H1 (cell line): Measurements from ENCODE around the gene NUP210. TPM values are rescaled to one million over a fixed set of nuclear protein-coding genes. Genes with fewer than 3 reads are reported as not detected.

Experiments used
- CTCF ChIA-PET: fragments of 300-600 bp; sonication (Branson Sonifier 250); formaldehyde crosslinking; loops from one replicate; lab custom pipeline; 2021; ENCODE audit not compliant: partially characterized antibody; lab: Charles Lee
- POLR2A ChIA-PET: fragments of 300-600 bp; sonication (Branson Sonifier 250); formaldehyde crosslinking; loops from one replicate; lab custom pipeline; 2021; ENCODE audit warnings: inconsistent platforms; ENCODE audit not compliant: partially characterized antibody; lab: Charles Lee
- DNase-seq, 2 experiments: peaks; one replicate each; pipeline versions ENCODE4 v3.0.0 to v3.0.0-alpha.2; 2010 to 2022; ENCODE audit warnings: low spot score in 2 of 2, low read depth in 1 of 2, mixed read lengths in 1 of 2
- FAIRE-seq: peaks from 2 replicates; lab custom pipeline; 2011; peaks lifted over from hg19 to GRCh38; lab: Jason Lieb, UNC
- H2AFZ ChIP-seq: 2 replicates; pipeline ENCODE4 v1.8.1; 2012; ENCODE audit warnings: low read length, inconsistent platforms
- H2AK5ac ChIP-seq: 2 replicates; pipeline ENCODE4 v1.6.1; 2013; ENCODE audit warnings: low read depth, low read length
- H2BK120ac ChIP-seq: replicated peaks from 2 replicates; pipeline ENCODE3; 2013; ENCODE audit warnings: low read depth, low read length, inconsistent platforms
- H2BK12ac ChIP-seq: 2 replicates; pipeline ENCODE4 v1.6.1; 2013; ENCODE audit warnings: low read depth, low read length
- H2BK15ac ChIP-seq: 2 replicates; pipeline ENCODE4 v1.6.1; 2013; ENCODE audit warnings: low read length
- H2BK20ac ChIP-seq: 2 replicates; pipeline ENCODE4 v1.6.1; 2013; ENCODE audit warnings: low read length
- H2BK5ac ChIP-seq: 2 replicates; pipeline ENCODE4 v1.6.1; 2013; ENCODE audit warnings: low read depth, low read length
- H3K14ac ChIP-seq: 2 replicates; pipeline ENCODE4 v1.6.1; 2013; ENCODE audit warnings: inconsistent platforms; ENCODE audit not compliant: insufficient read length
- H3K18ac ChIP-seq: 2 replicates; pipeline ENCODE4 v1.6.1; 2013; ENCODE audit warnings: low read length; ENCODE audit errors: extremely low read depth
- H3K23ac ChIP-seq: 2 replicates; pipeline ENCODE4 v1.6.1; 2013; ENCODE audit warnings: inconsistent platforms; ENCODE audit not compliant: insufficient read length
- H3K23me2 ChIP-seq: 2 replicates; pipeline ENCODE4 v1.6.1; 2013; ENCODE audit warnings: low read depth, low read length
- H3K27ac ChIP-seq: 2 replicates; pipeline ENCODE4 v1.6.1; 2011; ENCODE audit warnings: low read depth, low read length, inconsistent platforms
- H3K27me3 ChIP-seq, 4 experiments: replicated peaks in 1 of 4; 1 replicate in 1 of 4; 2 replicates in 3 of 4; pipeline versions ENCODE4 v1.6.1 to v1.8.1; 2011 to 2013; ENCODE audit warnings: low read length in 3 of 4, mild to moderate bottlenecking in 3 of 4, inconsistent platforms in 2 of 4, mixed read lengths in 2 of 4, moderate library complexity in 1 of 4; ENCODE audit not compliant: control insufficient read depth in 3 of 4, insufficient read depth in 3 of 4; ENCODE audit errors: extremely low read depth in 1 of 4
- H3K36me3 ChIP-seq, 4 experiments: 2 replicates each; pipeline versions ENCODE4 v1.6.1 to v1.8.1; 2011 to 2013; ENCODE audit warnings: mild to moderate bottlenecking in 4 of 4, low read length in 3 of 4, moderate library complexity in 2 of 4, control low read depth in 1 of 4, inconsistent platforms in 1 of 4; ENCODE audit not compliant: insufficient read depth in 4 of 4, control insufficient read depth in 2 of 4
- H3K4ac ChIP-seq: replicated peaks from 2 replicates; pipeline ENCODE3; 2013; ENCODE audit warnings: low read length, low read depth, mixed read lengths, inconsistent platforms; ENCODE audit not compliant: insufficient read length
- H3K4me1 ChIP-seq, 4 experiments: replicated peaks in 1 of 4; 1 replicate in 1 of 4; 2 replicates in 3 of 4; pipeline versions ENCODE4 v1.6.1 to v1.8.1; 2011 to 2013; ENCODE audit warnings: low read length in 3 of 4, inconsistent platforms in 2 of 4, mixed read lengths in 1 of 4; ENCODE audit not compliant: insufficient read depth in 4 of 4, control insufficient read depth in 3 of 4
- H3K4me2 ChIP-seq, 2 experiments: 2 replicates each; pipeline versions ENCODE4 v1.6.1 to v1.8.1; 2011 to 2013; ENCODE audit warnings: low read depth in 2 of 2, low read length in 2 of 2, control low read depth in 1 of 2, inconsistent platforms in 1 of 2, mild to moderate bottlenecking in 1 of 2; ENCODE audit not compliant: insufficient read depth in 1 of 2
- H3K4me3 ChIP-seq, 4 experiments: fragments of 200-600, 300-600 bp in 1 of 4; sonication (generic), shearing (Covaris generic), sonication (Bioruptor Twin) in 1 of 4; 2 replicates each; pipeline versions ENCODE4 v1.5.1 to v1.8.1; 2011 to 2016; ENCODE audit warnings: low read length in 4 of 4, low read depth in 3 of 4, control low read depth in 2 of 4, inconsistent platforms in 2 of 4, mild to moderate bottlenecking in 2 of 4, mixed read lengths in 1 of 4, moderate library complexity in 1 of 4; ENCODE audit not compliant: insufficient read depth in 2 of 4; ENCODE audit errors: extremely low read depth in 1 of 4
- H3K56ac ChIP-seq: replicated peaks from 2 replicates; pipeline ENCODE3; 2013; ENCODE audit warnings: low read depth, mild to moderate bottlenecking, mixed read lengths, low read length, inconsistent platforms; ENCODE audit not compliant: insufficient read length
- H3K79me1 ChIP-seq: 2 replicates; pipeline ENCODE4 v1.6.1; 2013; ENCODE audit warnings: low read depth, low read length, control low read depth
- H3K79me2 ChIP-seq, 2 experiments: 2 replicates each; pipeline versions ENCODE4 v1.6.1 to v1.8.1; 2012 to 2013; ENCODE audit warnings: low read length in 2 of 2, mild to moderate bottlenecking in 2 of 2, inconsistent platforms in 1 of 2; ENCODE audit not compliant: insufficient read depth in 2 of 2, control insufficient read depth in 1 of 2
- H3K9ac ChIP-seq, 4 experiments: replicated peaks in 1 of 4; 1 replicate in 1 of 4; 2 replicates in 3 of 4; pipeline versions ENCODE4 v1.6.1 to v1.8.1; 2011 to 2013; ENCODE audit warnings: low read depth in 3 of 4, low read length in 3 of 4, control low read depth in 2 of 4, mild to moderate bottlenecking in 2 of 4, moderate library complexity in 2 of 4, inconsistent platforms in 1 of 4; ENCODE audit errors: extremely low read depth in 1 of 4
- H3K9me3 ChIP-seq, 2 experiments: 2 replicates each; pipeline versions ENCODE4 v1.6.1 to v1.8.1; 2012 to 2013; ENCODE audit warnings: mild to moderate bottlenecking in 2 of 2, moderate library complexity in 2 of 2, control low read depth in 1 of 2, inconsistent platforms in 1 of 2, low read depth in 1 of 2, low read length in 1 of 2, mixed read lengths in 1 of 2; ENCODE audit not compliant: insufficient read depth in 2 of 2
- H4K20me1 ChIP-seq, 2 experiments: replicated peaks in 1 of 2; 2 replicates each; pipeline versions ENCODE3 to v1.8.1; 2011 to 2013; ENCODE audit warnings: inconsistent platforms in 2 of 2, low read length in 2 of 2, mild to moderate bottlenecking in 1 of 2; ENCODE audit not compliant: insufficient read depth in 2 of 2, control insufficient read depth in 1 of 2
- H4K5ac ChIP-seq: 2 replicates; pipeline ENCODE4 v1.6.1; 2013; ENCODE audit warnings: low read length, low read depth, mixed read lengths, inconsistent platforms; ENCODE audit not compliant: insufficient read length
- H4K8ac ChIP-seq: 2 replicates; pipeline ENCODE4 v1.8.0; 2013; ENCODE audit warnings: mild to moderate bottlenecking, moderate library complexity, low read length, inconsistent platforms; ENCODE audit not compliant: insufficient read depth; ENCODE audit errors: extremely low read depth
- H4K91ac ChIP-seq: replicated peaks from 2 replicates; pipeline ENCODE3; 2013; ENCODE audit warnings: low read length, mixed read lengths, inconsistent platforms; ENCODE audit not compliant: insufficient read length
- WGBS, 2 experiments: shearing (Covaris generic) in 1 of 2; methylation state at CpG; one replicate each; pipeline versions ENCODE4 v1.1.6 to v1.1.7; 2013 to 2015; ENCODE audit warnings: low lambda C conversion rate in 2 of 2, mixed read lengths in 2 of 2, inconsistent platforms in 1 of 2, low coverage in 1 of 2, missing lambda C conversion rate in 1 of 2; ENCODE audit not compliant: insufficient replicate concordance in 2 of 2, insufficient coverage in 1 of 2, insufficient read length in 1 of 2; ENCODE audit errors: extremely low coverage in 1 of 2, missing lambda C conversion rate in 1 of 2; 5-methylcytosine and 5-hydroxymethylcytosine counted together
- polyA plus RNA-seq, 7 experiments: library from polyadenylated mRNA; depleted of rRNA in 3 of 7; stranded (reverse) in 5 of 7; unstranded in 2 of 7; fragments of >200 nt in 5 of 7; fragments of 200-250 nt in 2 of 7; gene quantifications; 1 replicate in 5 of 7; 2 replicates in 1 of 7; 4 replicates in 1 of 7; pipeline versions ENCODE4 v1.2.1 to v1.2.3, GENCODE V29; 2011 to 2013; ENCODE audit warnings: missing spikeins in 2 of 7, mixed read lengths in 2 of 7
- total RNA-seq: library from RNA; stranded (reverse); fragmentation: NEBNext Ultra II Directional; extraction: Animal tissue kit (Norgen Biotek cat#: 25700); gene quantifications from 2 replicates; pipeline ENCODE4 v1.2.1, GENCODE V29; 2021

Gene NUP210
- total and polyA plus RNA-seq, 2 of the 8 experiments (the other 6 are each of a cell fraction or from before 2014, with no cell fraction given) = 51.0 to 53.7 TPM

GRCh38 chr3:13368834-13369233 lies 51.3 kb downstream of the NUP210 start:
- ChIA-PET POLR2A (no interaction called here), CTCF (no interaction called here)
- H2AFZ ChIP-seq = no peak overlapping the region
- no peak overlapping the region for H4K8ac ChIP-seq
- 98% methylated on average over 6 of the region's 6 CpGs; no CpG with 5 or more reads in 1 of the 2 experiments for WGBS, 2 experiments
- H3K9ac ChIP-seq = no peak overlapping the region
- H4K20me1 ChIP-seq = peaks cover 2 to 4% of the 10 kb centered on the region in 2 experiments
- H3K9me3 ChIP-seq = no peaks in the 10 kb centered on the region
- no peak overlapping the region for H2BK12ac ChIP-seq
- peaks cover 4% of the 10 kb centered on the region; the same call in 1 of the 2 replicates for H3K79me1 ChIP-seq
- H2AK5ac ChIP-seq = no peak overlapping the region
- H4K5ac ChIP-seq = no peak overlapping the region
- DNase-seq (no peak), FAIRE-seq (no peak)
- peaks cover 3 to 40% (median 5%) of the 10 kb centered on the region in 4 experiments; a peak in 6 of 8 replicates for H3K36me3 ChIP-seq
- H2BK5ac ChIP-seq = no peak overlapping the region
- no peak overlapping the region for H2BK120ac ChIP-seq
- no peak overlapping the region for H3K27ac ChIP-seq
- H3K14ac ChIP-seq = no peak overlapping the region
- no peak overlapping the region for H3K4me3 ChIP-seq
- H3K4ac ChIP-seq = no peak overlapping the region
- no peak overlapping the region for H3K23ac ChIP-seq
- H2BK15ac ChIP-seq = no peak overlapping the region
- H4K91ac ChIP-seq = no peak overlapping the region
- no peaks in the 10 kb centered on the region for H3K79me2 ChIP-seq
- peaks cover 8 to 16% (median 14%) of the 10 kb centered on the region in 4 experiments for H3K4me1 ChIP-seq
- H3K18ac ChIP-seq = no peak overlapping the region
- H3K23me2 ChIP-seq = peaks cover 2% of the 10 kb centered on the region
- H3K27me3 ChIP-seq = no peaks in the 10 kb centered on the region
- no peak overlapping the region for H3K4me2 ChIP-seq
- H2BK20ac ChIP-seq = no peak overlapping the region
- H3K56ac ChIP-seq = no peak overlapping the region
